Measurements from ENCODE around the gene PKNOX1.
"Not testable (repeated sequence)": the region's sequence is repeated elsewhere in the genome, so short reads cannot be mapped to it uniquely, and the experiment has no call there.

Gene PKNOX1, protein sequence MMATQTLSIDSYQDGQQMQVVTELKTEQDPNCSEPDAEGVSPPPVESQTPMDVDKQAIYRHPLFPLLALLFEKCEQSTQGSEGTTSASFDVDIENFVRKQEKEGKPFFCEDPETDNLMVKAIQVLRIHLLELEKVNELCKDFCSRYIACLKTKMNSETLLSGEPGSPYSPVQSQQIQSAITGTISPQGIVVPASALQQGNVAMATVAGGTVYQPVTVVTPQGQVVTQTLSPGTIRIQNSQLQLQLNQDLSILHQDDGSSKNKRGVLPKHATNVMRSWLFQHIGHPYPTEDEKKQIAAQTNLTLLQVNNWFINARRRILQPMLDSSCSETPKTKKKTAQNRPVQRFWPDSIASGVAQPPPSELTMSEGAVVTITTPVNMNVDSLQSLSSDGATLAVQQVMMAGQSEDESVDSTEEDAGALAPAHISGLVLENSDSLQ

GRCh38 chr21:42973991-42974831 is at the start of gene PKNOX1:
PKNOX1 (plus strand) TSS chr21:42974562; CDS start chr21:43004382, 29,820 bp downstream.
- peak; percentile 97 to 98 for DNase-seq (ENCODE audit: low read depth in 2 of 2)

- DNase-seq (ENCODE audit: low read depth in 2 of 2), result no peak
These were observed 49.0 kb upstream of the PKNOX1 start, which contains the start of gene ERVH48-1 for GRCh38 chr21:42925114-42925926. ERVH48-1 (minus strand) TSS chr21:42925630; CDS start chr21:42919006, 6,624 bp downstream.

DNA sequence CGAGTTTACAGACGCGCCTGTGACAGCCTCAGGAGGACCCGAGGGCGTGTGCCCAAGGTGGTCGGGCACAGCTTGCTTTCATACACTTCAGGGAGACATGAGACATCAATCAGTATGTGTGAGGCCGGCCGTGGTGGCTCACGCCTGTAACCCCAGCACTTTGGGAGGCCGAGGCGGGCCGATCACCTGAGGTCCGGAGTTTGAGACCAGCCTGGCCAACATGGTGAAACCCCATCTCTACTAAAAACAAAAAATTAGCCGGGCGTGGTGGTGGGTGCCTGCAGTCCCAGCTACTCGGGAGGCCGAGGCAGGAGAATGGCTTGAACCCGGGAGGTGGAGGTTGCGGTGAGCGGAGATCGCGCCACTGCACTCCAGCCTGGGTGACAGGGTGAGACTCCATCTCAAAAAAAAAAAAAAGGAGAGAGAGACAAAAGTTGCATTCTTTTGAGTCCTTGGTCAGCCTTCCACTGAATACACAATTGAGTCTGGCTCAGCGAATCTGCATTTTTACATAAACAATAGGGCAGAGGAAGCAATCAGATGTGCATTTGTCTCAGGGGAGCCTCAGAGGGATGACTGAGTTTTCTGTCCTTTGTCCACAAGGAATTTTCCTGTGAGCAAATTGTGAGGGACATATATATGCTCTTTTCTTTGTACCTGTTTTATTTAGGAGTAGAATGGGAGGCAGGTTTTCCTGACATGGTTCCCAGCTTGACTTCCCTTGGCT is 46.7 kb upstream of the PKNOX1 start:
- DNase-seq (ENCODE audit: low read depth in 2 of 2), result not testable (repeated sequence)

DNA sequence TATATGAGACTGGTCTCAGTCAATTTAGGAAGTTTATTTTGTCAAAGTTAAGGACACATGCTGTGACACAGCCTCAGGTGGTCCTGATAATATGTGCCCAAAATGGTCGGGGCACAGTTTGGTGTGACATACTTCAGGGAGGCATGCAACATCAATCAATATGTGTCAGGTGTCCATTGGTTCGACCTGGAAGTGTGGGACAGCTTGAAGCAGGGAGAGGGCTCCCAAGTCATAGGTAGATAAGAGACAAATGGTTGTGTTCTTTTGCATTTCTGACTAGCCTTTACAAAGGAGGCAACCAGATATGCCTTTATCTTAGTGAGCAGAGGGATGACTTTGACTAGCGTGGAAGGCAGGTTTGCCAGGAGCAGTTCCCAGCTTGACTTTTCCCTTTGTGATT is 44.4 kb upstream of the PKNOX1 start:
- no peak for DNase-seq (ENCODE audit: low read depth in 2 of 2)

GRCh38 chr21:42931560-42932235 is 42.7 kb upstream of the PKNOX1 start:
- DNase-seq (ENCODE audit: low read depth in 2 of 2), result no peak

DNA sequence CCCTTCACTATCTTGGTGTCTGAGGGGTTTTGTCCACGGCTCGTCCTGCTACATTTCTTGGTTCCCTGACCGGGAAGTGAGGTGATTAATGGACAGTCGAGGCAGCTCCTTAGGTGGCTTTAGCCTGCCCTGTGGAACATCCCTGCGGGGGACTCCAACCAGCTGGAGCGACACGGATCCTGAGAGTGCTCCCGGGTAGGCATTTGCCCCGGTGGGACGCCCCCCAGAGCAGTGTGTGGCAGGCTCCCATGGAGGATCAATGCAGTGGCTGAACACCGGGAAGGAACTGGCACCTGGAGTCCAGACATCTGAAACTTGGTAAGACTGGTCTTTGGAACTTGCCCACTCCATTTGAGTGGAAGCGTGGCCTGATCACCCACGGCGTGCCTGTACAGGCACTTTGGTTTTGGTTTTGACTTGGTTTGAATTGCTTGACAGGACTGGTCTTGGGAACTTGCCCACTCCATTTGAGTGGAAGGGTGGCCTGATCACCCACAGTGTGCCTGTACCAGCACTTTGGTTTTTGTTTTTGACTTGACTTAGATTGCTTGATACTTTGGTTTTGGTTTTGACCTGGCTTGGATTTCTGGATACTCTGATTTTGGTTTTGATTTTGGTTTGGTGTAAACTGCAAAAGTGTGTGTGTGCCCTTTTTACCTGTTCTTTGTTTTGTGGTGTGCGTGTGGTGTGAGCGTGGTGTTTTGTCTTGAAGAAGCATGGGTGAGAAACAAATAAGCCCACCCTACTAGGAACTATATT is 41.8 kb upstream of the PKNOX1 start:
- DNase-seq (ENCODE audit: low read depth in 2 of 2), result not testable (repeated sequence)

DNA sequence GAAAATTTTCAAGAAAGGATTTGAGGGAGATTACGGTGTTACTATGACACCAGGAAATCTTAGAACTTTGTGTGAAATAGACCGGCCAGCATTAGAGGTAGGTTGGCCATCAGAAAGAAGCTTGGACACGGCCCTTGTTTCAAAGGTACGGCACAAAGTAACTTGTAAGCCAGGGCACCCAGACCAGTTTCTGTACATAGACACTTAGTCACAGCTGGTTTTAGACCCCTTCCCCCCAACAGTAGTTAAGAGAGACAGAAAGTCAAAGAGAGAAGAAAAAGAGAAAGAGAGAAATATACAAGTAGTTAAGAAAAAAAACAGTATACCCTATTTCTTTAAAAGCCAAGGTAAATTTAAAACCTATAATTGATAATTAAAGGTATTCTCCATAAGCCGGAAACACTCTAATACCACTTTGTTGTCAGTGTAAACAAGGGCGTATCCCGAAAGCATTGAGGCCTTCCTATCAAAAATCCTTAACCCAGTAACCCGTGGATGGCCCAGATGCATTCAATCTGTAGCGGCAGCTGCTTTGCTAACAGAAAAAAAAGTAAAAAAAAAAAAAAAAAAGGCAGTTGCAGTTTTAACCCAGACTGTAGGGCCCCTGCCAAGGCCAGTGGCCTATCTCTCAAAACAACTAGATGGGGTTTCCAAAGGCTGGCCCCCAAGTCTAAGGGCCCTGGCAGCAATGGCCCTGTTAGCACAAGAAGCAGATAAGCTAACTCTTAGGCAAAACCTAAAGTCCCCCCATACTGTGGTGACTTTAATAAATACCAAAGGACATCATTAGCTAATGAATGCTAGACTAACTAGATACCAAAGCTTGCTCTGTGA is 41.0 kb upstream of the PKNOX1 start:
- DNase-seq (ENCODE audit: low read depth in 2 of 2), result not testable (repeated sequence)

DNA sequence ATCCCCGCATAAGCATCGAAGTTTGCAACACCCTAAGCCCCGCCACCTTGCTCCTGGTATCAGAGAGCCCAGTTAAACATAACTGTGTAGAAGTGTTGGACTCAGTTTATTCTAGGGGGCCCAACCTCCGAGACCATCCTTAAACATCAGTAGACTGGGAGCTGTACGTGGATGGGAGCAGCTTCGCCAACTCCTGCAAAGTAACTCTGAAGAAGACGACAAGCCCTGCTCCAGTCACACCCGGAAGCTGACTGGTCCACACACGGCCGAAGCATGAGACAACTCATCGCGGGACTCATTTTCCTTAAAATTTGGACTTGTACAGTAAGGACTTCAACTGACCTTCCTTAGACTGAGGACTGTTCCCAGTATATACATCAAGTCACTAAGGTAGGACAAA is 40.4 kb upstream of the PKNOX1 start:
- DNase-seq (ENCODE audit: low read depth in 2 of 2), result not testable (repeated sequence)

DNA sequence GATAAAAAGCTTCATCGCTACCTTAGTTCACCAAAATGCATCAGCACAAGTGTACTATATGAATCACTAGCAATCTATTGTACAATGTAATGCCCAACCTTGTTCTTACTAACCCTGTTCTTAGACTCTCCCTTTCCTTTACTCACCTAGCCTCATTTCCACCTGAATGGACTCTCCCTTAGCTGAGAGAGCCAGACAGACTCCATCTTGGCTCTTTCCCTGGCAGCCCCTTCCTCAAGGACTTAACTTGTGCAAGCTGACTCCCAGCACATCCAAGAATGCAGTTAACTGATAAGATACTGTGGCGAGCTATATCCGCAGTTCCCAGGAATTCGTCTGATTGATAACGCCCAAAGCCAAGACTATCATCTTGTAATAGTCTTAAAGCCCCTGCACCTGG is 38.0 kb upstream of the PKNOX1 start:
- not testable (repeated sequence) for DNase-seq (ENCODE audit: low read depth in 2 of 2)

- not testable (repeated sequence) for DNase-seq (ENCODE audit: low read depth in 2 of 2)
These were observed 37.1 kb upstream of the PKNOX1 start for GRCh38 chr21:42937034-42937940.

- peak in 1 of 2 experiments; percentile 13 for DNase-seq (ENCODE audit: low read depth in 2 of 2)
These were observed 36.3 kb upstream of the PKNOX1 start for GRCh38 chr21:42937960-42938605.

GRCh38 chr21:42938606-42938995 is 35.8 kb upstream of the PKNOX1 start:
- not testable (repeated sequence) for DNase-seq (ENCODE audit: low read depth in 2 of 2)

DNA sequence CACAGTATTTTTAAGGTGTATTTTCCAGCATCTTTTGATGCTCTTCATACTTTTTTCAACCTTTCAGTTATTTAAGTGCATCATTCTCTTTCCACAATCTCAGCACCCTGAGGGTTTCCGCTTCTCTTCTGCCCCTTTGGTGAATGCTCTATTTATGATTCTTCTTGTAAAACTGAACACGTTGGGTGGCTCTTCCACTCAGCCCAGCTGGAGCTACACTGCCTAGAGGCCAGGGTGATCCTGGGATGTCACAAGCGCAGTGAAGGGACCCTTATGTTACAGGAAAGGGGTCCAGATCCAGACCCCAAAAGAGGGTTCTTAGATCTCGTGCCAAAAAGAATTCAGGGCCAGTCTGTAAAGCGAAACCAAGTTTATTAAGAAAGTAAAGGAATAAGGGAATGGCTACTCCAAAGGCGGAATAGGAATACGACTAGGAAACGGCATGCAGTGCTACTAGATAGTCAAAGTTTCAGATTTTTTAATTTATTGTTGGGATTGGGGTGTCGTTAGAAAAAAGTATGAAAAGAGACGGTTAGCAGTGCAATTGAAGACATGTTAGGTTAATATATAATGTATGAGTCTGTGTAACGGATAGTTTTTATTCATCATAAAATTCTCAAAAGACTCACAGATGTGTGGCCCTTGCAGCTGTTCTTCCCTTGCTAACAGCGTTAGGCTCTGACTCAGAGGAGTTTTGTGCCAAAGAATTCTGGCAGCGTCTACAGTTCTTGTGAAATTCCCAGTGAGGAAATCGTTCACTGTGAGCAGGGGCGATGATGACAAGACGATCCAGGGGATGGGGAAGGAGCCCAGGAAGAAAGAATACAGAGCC is 34.6 kb upstream of the PKNOX1 start:
- peak; percentile 98 to 99 for DNase-seq (ENCODE audit: low read depth in 2 of 2)

DNA sequence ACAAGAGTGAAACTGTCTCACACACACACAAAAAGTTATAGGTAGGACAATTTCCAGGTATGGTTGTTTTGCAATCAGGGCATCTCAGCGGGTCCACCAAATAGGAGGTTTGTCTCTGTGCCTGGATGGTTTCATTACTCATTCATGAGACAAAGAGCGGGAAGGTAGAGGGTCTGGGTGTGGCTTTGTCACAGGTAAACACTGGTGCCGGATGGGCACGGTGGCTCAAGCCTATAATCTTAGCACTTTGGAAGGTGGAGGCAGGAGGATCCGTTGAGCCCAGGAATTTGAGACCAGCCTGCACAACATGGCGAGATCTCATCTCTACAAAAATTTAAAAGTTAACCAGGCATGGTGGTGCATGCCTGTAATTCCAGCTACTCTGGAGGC is 32.7 kb upstream of the PKNOX1 start:
- no peak for DNase-seq (ENCODE audit: low read depth in 2 of 2)

DNA sequence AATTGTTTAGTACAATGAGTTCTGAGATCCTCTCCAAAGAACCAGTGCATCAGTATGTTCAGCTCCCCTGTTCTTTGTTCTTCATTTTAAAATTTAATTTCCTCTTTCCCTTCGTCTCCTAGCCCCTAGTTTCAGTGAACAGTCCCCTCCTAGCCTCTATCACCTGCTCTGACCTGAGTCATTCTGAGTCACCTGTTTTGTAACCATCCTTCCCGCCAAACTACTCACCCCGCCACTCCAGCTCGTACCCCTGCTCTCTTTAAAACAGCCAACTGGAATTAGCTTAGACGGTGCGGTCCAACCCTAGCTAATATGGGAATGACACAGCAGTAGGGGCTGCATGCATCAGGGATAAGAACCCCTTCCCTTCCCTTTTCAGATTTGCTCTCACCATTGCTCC is 32.1 kb upstream of the PKNOX1 start:
- DNase-seq (ENCODE audit: low read depth in 2 of 2), result no peak

DNA sequence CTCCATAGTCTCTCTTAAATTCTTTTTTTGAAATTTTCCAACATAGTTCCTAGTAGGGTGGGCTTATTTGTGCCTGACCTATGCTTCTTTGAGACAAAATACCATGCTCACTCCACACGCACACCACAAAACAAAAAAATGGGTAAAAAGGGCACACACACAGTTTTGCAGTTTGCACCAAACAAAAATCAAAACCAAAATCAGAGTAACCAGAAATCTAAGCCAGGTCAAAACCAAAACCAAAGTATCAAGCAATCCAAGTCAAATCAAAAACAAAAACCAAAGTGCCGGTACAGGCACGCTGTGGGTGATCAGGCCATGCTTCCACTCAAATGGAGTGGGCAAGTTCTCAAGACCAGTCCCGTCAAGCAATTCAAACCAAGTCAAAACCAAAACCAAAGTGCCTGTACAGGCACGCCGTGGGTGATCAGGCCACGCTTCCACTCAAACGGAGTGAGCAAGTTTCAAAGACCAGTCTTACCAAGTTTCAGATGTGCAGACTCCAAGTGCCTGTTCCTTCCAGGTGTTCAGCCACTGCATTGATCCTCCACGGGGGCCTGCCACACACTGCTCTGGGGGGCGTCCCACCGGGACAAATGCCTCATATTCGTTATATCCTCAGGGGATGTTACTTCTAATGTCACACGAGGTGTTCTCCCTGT is 25.1 kb upstream of the PKNOX1 start:
- not testable (repeated sequence) for DNase-seq (ENCODE audit: low read depth in 2 of 2)

Measured in fibroblast of skin of left biceps (primary cell).